ENCODE data around the gene PLCL2. TPM values are rescaled to one million over a fixed set of nuclear protein-coding genes. Genes with fewer than 3 reads are reported as not detected.

Gene PLCL2
- total RNA-seq, 1 experiment from 2014 or later: 32.1 TPM

DNA sequence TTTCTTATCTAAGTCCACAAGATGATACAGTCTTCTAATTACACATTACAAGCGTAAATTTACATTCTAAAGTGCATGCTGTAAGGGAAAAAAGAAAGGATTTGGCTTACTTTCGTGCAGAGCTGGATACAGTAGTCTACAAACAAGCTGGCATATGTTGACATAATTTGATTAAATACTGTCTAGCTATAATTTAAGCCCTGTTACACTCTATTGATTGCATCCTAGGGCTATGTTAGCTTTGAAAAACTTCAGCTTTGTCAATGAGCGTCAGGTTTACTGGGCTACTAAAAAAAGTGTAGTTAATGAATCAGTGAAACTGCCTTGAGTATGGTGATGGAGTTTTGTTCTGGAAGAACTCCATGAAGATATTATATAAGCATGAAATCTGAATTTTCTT is 24.5 kb upstream of the PLCL2 start:
- Histone ChIP-seq H4K91ac (ENCODE audit: insufficient read length, low read depth, low read length) (no peak overlapping the region), H3K23ac (ENCODE audit: insufficient read length, low read depth, low read length) (no peak overlapping the region), H2BK15ac (ENCODE audit: low read depth, low read length) (no peak overlapping the region), H3K4me1 (ENCODE audit: insufficient read depth, low read length) (no peaks in the 10 kb centered on the region), H3K18ac (ENCODE audit: insufficient read length, low read depth, low read length) (no peak overlapping the region), H4K8ac (replicated peaks; ENCODE audit: insufficient read length, low read depth, low read length) (no peak overlapping the region), H3K27ac (ENCODE audit: insufficient read length, low read depth, low read length) (no peak overlapping the region), H3K23me2 (ENCODE audit: insufficient read length, low read depth, low read length, poor library complexity, severe bottlenecking) (no peaks in the 10 kb centered on the region), H4K20me1 (ENCODE audit: control insufficient read depth, insufficient read depth, insufficient read length) (no peaks in the 10 kb centered on the region), H2AK5ac (ENCODE audit: insufficient read length, low read length) (no peak overlapping the region), H3K56ac (ENCODE audit: insufficient read length, low read depth, low read length) (no peak overlapping the region), H2BK120ac (ENCODE audit: low read depth, low read length, poor library complexity, severe bottlenecking) (no peak overlapping the region), H3K27me3 (ENCODE audit: insufficient read depth, low read length) (no peaks in the 10 kb centered on the region), H3K9me3 (ENCODE audit: control insufficient read depth, low read depth, low read length) (no peaks in the 10 kb centered on the region), H2BK5ac (ENCODE audit: insufficient read length, low read length) (no peak overlapping the region), H3K4ac (ENCODE audit: low read depth, low read length) (no peak overlapping the region), H2BK12ac (ENCODE audit: insufficient read length, low read depth, low read length) (no peak overlapping the region), H3K14ac (ENCODE audit: insufficient read depth, low read length) (no peak overlapping the region), H3T11ph (ENCODE audit: low read length) (no peak overlapping the region), H2BK20ac (ENCODE audit: low read depth, low read length, poor library complexity, severe bottlenecking) (no peak overlapping the region), H3K79me1 (ENCODE audit: insufficient read depth, low read depth, low read length, poor library complexity, severe bottlenecking) (no peaks in the 10 kb centered on the region), H2AFZ (ENCODE audit: low read length) (no peak overlapping the region), H3K9ac (ENCODE audit: extremely low read depth, insufficient read length, low read length) (no peak overlapping the region), H4K5ac (ENCODE audit: insufficient read length, low read depth, low read length) (no peak overlapping the region), H3K4me2 (ENCODE audit: insufficient read depth, insufficient read length, low read length) (no peak overlapping the region), H3K79me2 (ENCODE audit: insufficient read depth, low read length) (no peaks in the 10 kb centered on the region)
- H3K9me3 Mint-ChIP-seq: peaks cover 4 to 5% of the 10 kb centered on the region in 2 experiments; a peak in 4 of 5 replicates
- H3K4me3 Mint-ChIP-seq: no peak overlapping the region
- TF ChIP-seq, protein P1, sequence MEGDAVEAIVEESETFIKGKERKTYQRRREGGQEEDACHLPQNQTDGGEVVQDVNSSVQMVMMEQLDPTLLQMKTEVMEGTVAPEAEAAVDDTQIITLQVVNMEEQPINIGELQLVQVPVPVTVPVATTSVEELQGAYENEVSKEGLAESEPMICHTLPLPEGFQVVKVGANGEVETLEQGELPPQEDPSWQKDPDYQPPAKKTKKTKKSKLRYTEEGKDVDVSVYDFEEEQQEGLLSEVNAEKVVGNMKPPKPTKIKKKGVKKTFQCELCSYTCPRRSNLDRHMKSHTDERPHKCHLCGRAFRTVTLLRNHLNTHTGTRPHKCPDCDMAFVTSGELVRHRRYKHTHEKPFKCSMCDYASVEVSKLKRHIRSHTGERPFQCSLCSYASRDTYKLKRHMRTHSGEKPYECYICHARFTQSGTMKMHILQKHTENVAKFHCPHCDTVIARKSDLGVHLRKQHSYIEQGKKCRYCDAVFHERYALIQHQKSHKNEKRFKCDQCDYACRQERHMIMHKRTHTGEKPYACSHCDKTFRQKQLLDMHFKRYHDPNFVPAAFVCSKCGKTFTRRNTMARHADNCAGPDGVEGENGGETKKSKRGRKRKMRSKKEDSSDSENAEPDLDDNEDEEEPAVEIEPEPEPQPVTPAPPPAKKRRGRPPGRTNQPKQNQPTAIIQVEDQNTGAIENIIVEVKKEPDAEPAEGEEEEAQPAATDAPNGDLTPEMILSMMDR (conservative IDR thresholded peaks at IDR 0.05): no peak
- no peaks in the 10 kb centered on the region for H3K4me1 Mint-ChIP-seq
- no peak overlapping the region for H3K27ac Mint-ChIP-seq
- H3K36me3 Mint-ChIP-seq (ENCODE audit: insufficient read depth in 1 of 3, low read depth in 3 of 3): peaks cover 0 to 2% (median 0%) of the 10 kb centered on the region in 3 experiments; a peak in 1 of 7 replicates
- no peaks in the 10 kb centered on the region for H3K27me3 Mint-ChIP-seq (ENCODE audit: low read depth)
- WGBS (ENCODE audit: extremely low coverage, insufficient read length, low lambda C conversion rate): no CpG with 5 or more reads among the region's 3 CpGs
- DNase-seq: no peak
